ENCODE results near the gene S100A5.
"Not testable (repeated sequence)": the region's sequence is repeated elsewhere in the genome, so short reads cannot be mapped to it uniquely, and the experiment has no call there.

Gene S100A5

GRCh38 chr1:153533689-153534201, 7.0 kb downstream of the S100A5 start:
- DNase-seq (ENCODE audit: low read depth in 2 of 2) = peak; percentile 84

- peak; percentile 81 to 82 for DNase-seq (ENCODE audit: low read depth in 2 of 2)
Measured at GRCh38 chr1:153532769-153533599, 7.8 kb downstream of the S100A5 start.

- DNase-seq (ENCODE audit: low read depth in 2 of 2) = no peak
Measured at GRCh38 chr1:153532181-153532580, 8.6 kb downstream of the S100A5 start.

- DNase-seq (ENCODE audit: low read depth in 2 of 2) = no peak
Measured at GRCh38 chr1:153531638-153532037, 9.1 kb downstream of the S100A5 start.

GRCh38 chr1:153527683-153528040, 13.1 kb downstream of the S100A5 start:
- DNase-seq (ENCODE audit: low read depth in 2 of 2) = no peak

GRCh38 chr1:153527023-153527682, 13.6 kb downstream of the S100A5 start:
- no peak for DNase-seq (ENCODE audit: low read depth in 2 of 2)

- no peak for DNase-seq (ENCODE audit: low read depth in 2 of 2)
Measured at GRCh38 chr1:153526132-153526543, 14.6 kb downstream of the S100A5 start.

- DNase-seq (ENCODE audit: low read depth in 2 of 2) = no peak
Measured at GRCh38 chr1:153525088-153525728, 15.5 kb downstream of the S100A5 start.

- not testable (repeated sequence) for DNase-seq (ENCODE audit: low read depth in 2 of 2)
Measured at GRCh38 chr1:153522353-153523048, 18.2 kb downstream of the S100A5 start.

- DNase-seq (ENCODE audit: low read depth in 2 of 2) = not testable (repeated sequence)
Measured at GRCh38 chr1:153521808-153522207, 18.9 kb downstream of the S100A5 start.

- no peak for DNase-seq (ENCODE audit: low read depth in 2 of 2)
Measured at GRCh38 chr1:153520818-153521476, 19.8 kb downstream of the S100A5 start.

- not testable (repeated sequence) for DNase-seq (ENCODE audit: low read depth in 2 of 2)
Measured at GRCh38 chr1:153520137-153520691, 20.5 kb downstream of the S100A5 start.

- DNase-seq (ENCODE audit: low read depth in 2 of 2) = no peak
Measured at GRCh38 chr1:153519242-153519641, 21.5 kb downstream of the S100A5 start.

GRCh38 chr1:153515504-153516394, 25.0 kb downstream of the S100A5 start:
- no peak for DNase-seq (ENCODE audit: low read depth in 2 of 2)

- no peak for DNase-seq (ENCODE audit: low read depth in 2 of 2)
Measured at GRCh38 chr1:153513666-153514065, 27.1 kb downstream of the S100A5 start.

GRCh38 chr1:153513023-153513422, 27.7 kb downstream of the S100A5 start:
- no peak for DNase-seq (ENCODE audit: low read depth in 2 of 2)

GRCh38 chr1:153510984-153511410, 29.7 kb downstream of the S100A5 start:
- DNase-seq (ENCODE audit: low read depth in 2 of 2) = peak; percentile 50 to 52

GRCh38 chr1:153509729-153510354, 30.9 kb downstream of the S100A5 start:
- DNase-seq (ENCODE audit: low read depth in 2 of 2) = no peak

- no peak for DNase-seq (ENCODE audit: low read depth in 2 of 2)
Measured at GRCh38 chr1:153509036-153509435, 31.7 kb downstream of the S100A5 start.

Data from fibroblast of skin of left quadriceps (primary cell).